Heart left ventricle (tissue), 13 donors: ENCODE measurements around the gene ZNF410.

Experiments
- CTCF ChIP-seq, 12 donors: fragments of 200-600 bp; sonication (generic) in 4 of 12; IDR thresholded peaks; one replicate each; pipeline versions ENCODE4 v1.5.0 to v1.8.0; 2018 to 2022; ENCODE audit warnings: antibody characterized with exemption in 12 of 12, mild to moderate bottlenecking in 5 of 12
- POLR2A ChIP-seq, 2 donors: fragments of 450-650 bp; IDR thresholded peaks; one replicate each; pipeline ENCODE4 v1.6.1; 2017; ENCODE audit warnings: antibody characterized with exemption in 2 of 2, mild to moderate bottlenecking in 2 of 2, moderate library complexity in 2 of 2
- donor health status: ischemic (EF 13 %, LVEDD 7.1; RV severe dilation, severe dysfunction).
- donor health status: DM: no; HTN: yes; CAD: no.
- donor health status: DM: no; HTN: no; CAD: no.
- donor health status: ischemic (EF 25% LVEDD 6.9; RV normal size, moderate dysfunction).
- donor health status: ischemic (EF 25% LVEDD 5.7; RV mildly dilated, moderate dysfunction).
- donor health status: ischemic (EF 35%, LVEDD 5.7; RV mildly dilated, moderate dysfunction).
- donor health status: nonischemic (EF 11% LVEDD 7.7; RV severe dilation, severe dysfunction).
- donor health status: DM: yes; HTN: yes; CAD: no.
- donor health status: PGD.
- donor health status: ischemic (EF 29% LVEDD 5.4; RV normal size, mild dysfunction).
- donor health status: nonischemic (EF 23%, LVEDD 6.1; RV moderate dilation, normal function).

- TF ChIP-seq CTCF (IDR thresholded peaks at IDR 0.05) (no peak), POLR2A (IDR thresholded peaks at IDR 0.05) (no peak)
These were observed 1.7 kb downstream of the ZNF410 start for GRCh38 chr14:73888460-73888725.
